Measurements from ENCODE around the gene EPS8L2.
"Not testable (repeated sequence)": the region's sequence is repeated elsewhere in the genome, so short reads cannot be mapped to it uniquely, and the experiment has no call there.

Gene EPS8L2

DNA sequence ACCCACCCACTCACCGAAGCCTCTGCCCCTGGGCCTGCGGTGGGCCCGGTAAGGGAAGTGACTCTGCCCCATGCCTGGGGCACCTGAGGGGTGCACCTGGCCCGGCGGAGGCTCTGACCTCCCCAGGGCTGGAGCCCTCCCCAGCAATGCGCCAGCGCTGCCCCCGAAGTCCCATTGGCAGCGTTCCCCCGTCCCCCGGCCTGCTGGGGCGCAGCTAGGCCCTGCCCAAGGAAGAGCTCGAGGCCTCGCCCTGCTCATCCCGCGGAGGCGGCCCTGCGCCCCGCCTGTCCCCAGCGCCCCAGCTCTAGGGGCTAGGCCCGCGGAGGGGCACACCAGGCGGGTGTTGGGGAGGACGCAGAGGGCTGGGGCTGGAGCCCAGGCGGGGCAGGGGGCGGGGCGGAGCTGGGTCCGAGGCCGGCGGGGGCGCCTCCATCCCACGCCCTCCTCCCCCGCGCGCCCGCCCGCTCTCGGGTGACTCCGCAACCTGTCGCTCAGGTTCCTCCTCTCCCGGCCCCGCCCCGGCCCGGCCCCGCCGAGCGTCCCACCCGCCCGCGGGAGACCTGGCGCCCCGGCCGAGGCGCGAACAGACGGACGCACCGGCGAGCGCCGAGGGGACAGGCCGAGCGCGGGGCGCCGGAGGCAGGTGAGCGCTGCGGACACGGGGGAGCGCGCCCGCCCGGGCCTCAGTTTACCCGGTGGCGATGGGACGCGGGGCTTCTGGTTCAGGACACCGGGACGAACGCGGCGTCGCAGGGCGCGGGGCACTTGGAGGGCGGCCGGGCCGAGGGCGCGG is at the start of gene EPS8L2:
TSS of gene EPS8L2 (plus strand) at position 586 of the 793 bp plus-strand sequence. CDS start 3,177 bp downstream, outside the sequence.
- no peak for DNase-seq

DNA sequence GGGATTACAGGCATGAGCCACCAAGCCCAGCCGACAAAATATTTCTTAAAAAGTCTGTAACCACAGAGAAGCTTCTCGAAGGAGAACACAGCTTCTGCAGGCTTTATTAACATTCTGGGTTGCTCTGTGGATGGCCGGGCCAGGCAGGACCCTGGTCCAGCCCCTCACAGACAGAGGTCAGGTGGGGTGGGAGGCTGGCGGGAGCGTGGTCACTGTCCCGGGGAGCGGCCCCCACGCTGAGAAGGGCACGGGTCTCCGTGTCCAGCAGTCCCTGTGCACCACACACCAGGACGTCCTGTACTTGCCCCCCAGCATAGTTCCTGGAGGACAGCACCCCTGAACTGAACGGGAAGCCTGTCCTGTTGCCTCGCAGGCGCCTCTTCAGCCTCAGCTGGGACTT is 49.6 kb upstream of the EPS8L2 start:
- no peak for DNase-seq

DNA sequence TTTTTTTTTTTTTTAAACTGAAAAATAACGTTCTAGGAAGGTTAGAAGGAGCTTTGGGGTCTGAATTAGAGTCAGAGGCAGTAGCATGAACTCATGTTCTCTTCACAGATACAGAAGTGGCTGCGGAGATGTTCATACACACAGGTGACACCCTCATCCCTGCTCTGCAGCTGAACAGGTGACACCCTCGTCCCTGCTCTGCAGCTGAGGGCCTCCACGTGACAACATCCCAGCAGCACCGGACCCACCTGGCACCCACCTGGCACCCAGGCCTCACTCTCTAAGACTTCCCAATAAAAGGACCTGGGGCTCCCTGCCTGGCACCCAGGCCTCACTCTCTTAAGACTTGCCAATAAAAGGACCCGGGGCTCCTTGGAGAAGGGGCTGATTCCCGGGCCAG is 49.2 kb upstream of the EPS8L2 start:
- DNase-seq, result no peak

DNA sequence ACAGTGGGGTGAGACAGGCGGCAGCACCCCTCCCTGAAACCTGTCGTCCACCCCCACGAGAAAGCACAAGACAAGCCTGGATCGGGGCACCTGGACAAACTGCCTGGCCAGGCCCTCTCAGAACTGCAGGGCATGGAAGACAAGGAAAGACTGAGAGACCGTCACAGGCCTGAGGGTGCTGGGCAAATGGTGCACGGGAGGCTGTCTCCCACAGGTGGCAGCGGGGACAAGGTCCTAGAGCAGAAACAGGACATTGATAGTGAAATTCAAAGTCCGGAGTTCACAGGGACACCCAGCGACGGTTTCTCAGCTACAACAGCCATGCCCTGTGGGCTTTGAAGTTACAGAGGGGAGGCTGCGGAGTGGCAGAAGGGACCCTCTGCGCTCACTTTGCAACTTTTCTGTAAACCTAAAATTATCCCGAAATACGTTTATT is 48.3 kb upstream of the EPS8L2 start:
- DNase-seq, result no peak

DNA sequence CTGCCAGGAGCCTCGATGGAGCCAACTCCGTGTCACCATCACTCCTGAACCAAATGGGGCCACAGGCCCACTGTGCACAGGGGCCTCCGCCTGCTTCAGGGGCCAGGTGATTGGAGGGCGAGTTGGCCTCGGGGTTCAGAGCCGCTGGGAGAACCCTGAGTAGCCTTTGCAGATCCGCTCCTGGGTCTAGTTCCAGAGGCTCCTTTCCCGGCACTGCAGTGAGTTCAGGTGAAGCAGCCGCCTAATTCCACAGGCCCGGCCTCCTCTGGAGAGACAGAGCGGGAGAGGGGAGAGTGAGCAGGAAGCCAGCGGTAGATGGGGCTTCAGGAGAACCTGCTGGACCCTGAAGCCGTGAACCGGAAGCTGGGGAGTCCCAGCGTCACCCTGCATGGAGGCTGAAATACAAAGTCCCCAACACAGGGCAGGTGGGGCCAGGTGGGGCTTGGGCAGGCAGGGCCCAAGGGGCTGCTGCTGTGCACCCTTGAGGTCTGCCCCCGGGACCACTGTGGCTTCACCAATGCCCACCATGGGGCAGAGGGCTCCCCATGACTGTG is 46.4 kb upstream of the EPS8L2 start:
- no peak for DNase-seq

DNA sequence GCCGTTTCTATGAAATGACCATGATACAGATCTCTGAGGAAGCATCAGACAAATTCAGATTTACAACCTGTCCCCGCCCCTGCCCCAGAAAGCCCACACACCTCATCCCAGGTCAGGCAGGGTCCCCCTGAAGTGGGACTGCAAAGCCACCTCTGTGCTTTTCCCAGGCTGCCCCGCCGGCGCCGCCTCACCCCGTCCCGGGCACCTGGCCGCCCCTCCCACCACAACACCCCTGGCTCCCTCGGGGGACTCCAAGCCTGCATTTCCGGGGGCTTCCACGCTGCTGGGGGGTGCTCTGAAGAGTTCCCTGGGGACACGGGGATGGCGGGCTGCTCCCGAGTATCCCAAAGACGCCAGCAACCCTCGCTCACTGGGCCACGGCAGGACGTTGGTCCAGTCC is 45.8 kb upstream of the EPS8L2 start:
- DNase-seq, result no peak

DNA sequence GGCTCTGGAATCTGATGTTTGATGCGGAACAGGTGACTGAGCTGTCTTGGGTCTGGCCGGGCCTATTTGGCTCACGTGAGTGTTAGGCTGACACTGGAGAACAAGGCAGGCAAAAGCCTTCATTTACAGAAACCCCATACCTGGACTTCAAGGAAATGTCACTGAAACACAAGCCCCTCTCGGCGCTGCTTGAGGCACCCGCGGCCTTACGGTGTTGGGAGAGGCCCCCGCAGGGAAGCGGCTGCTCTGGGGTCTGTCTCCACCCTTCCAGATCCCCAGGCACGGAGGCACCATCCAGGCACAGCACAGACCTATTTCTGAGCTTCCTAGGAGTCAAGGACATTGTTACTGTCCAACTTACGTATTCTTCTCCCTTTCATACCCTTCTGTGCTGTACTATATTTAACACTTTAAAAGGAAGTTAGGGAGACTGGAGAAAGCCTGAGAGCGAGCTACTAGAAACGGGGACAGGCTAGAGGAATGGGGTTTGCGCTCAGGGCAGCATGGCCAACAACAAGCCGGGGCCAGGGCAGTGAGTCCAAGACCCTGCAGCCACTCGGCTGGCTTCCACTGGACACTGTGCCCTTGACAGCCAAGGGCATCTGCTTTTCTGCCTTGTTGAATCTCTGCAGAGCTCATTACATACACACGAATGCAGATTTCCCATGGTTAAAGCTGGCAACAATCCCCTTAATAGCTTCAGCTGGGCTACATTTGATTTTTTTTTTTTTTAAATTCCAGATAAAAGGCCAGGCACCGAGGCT is 45.2 kb upstream of the EPS8L2 start:
- no peak for DNase-seq

DNA sequence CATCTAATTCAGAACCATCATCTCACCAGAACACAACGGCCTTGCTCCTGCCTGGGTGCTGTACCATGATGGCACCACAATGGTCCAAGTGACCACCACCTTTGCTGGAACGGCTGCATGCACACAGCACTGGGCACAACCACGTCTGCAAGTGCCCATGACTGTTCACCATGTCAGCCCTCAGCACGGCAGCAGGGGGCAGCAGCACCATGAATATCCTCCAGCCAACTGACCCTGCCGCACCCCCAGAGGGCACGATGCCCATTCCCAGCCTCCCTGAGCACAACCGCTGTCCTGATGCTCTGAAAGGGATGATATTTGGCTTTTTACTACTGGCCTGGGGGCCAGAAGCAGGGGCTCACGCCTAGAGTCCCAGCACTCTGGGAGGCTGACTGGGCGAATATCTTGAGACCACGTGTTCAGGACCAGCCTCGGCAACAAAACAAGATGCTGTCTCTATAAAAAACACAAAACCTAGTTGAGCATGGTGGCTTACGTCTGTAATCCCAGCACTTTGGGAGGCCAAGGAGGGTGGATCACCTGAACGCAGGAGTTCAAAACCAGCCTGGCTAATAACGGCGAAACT is 43.2 kb upstream of the EPS8L2 start:
- peak in 1 of 2 experiments; percentile 41 for DNase-seq

DNA sequence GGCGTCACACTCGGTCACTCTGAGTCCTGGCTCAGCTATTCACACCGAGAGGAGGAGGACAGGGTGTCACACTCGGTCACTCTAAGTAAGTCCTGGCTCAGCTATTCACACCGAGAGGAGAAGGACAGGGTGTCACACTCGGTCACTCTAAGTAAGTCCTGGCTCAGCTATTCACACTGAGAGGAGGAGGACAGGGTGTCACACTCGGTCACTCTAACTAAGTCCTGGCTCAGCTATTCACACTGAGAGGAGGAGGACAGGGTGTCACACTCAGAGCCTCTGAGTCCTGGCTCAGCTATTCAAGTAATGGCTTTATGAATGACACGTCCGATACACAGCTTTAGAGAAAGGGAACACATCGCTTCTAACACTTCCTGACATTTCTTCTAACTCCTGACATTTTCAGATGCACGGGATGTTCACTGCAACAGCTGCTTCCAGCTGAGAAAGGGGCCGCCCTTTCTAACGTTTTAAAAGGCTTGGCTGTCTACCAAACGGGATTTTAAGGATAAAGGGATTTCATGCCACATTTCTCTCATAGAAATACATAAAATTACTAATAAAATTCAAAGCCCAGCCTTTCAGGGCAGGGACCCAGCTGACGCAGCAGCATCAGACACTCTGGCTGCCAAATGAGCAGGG is 40.8 kb upstream of the EPS8L2 start:
- no peak for DNase-seq

DNA sequence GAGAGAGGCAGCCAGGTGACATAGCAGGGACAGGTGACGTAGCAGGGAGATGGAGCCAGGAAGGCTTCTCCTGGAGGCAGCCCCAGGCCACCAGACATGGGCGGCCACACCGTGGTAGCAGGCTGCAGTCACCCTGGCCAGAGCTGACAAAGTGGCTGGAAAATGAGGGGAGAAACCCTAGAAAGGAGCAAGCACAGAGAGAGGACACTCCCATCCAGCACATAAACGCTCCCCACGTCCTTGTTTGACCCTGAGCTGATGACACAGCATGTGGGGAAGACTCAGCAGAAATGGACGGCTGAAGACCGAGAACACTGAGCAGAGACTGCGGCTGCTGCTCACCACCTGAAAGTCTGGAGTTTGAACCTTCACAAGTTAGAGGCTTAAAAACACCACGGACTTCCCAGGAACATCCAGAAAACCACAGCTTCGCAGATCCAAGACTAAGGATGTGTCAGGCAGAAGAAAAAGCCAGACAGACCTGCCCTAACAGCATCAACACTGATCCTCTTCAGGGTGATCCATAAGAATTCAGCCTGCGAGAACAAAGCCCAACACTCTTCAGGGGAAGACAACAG is 40.2 kb upstream of the EPS8L2 start:
- DNase-seq, result no peak

DNA sequence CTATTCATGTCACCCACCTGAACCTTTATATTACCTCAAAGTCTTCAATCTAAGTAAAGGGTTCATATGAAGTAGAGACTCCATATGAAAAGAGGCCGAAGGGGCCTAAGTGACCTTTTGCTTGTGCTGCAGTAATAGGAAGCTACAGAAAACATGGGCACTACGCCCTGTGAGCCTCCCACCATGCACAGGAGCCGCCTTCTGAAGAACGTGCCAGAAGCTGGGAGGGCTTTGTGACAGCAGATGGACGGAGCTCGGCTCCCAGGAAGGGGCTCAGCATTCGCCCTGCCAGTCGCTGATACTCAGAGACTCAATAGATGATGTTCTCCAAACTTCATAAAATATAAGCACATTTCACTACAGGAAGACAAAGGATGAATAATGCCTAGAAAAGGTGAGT is 32.2 kb upstream of the EPS8L2 start:
- no peak for DNase-seq

DNA sequence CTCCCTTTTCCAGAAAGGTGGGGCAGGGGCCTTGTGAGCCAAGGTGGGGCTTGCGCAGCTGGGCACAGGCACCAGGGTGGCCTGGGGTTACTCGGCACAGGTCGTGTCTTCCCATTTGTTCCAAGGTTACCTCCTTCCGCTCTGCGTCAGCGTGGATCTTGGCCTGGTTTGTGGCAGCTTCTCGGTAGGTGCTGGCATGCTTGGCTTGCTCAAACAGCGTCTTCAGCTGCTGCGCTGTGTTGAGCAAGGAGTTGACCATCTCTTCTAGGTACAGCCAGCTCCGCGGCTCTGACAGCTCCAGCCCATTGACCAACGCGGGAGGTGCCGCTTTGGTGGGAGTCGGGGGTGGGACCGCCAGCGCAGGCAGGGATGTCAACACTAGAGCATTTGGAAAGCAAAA is 31.6 kb upstream of the EPS8L2 start:
- DNase-seq, result no peak

DNA sequence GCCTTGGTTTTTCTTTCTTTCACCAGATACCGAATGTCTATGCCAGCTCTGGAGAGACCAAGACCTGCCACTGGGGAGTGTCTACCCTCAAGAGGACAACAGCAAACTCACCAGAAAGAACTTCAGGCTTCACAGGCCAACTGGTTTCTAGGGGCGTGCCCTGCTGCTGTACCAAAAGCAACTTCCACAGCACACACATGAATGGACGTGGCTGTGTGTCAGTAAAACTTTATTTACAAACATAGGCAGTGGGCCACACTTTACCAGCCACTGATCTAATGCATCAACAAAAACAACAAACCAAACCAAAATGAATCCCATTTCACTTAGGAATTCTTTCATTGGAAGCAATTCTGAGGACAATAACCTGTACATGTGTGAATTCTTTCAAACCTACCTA is 27.7 kb upstream of the EPS8L2 start:
- no peak for DNase-seq

DNA sequence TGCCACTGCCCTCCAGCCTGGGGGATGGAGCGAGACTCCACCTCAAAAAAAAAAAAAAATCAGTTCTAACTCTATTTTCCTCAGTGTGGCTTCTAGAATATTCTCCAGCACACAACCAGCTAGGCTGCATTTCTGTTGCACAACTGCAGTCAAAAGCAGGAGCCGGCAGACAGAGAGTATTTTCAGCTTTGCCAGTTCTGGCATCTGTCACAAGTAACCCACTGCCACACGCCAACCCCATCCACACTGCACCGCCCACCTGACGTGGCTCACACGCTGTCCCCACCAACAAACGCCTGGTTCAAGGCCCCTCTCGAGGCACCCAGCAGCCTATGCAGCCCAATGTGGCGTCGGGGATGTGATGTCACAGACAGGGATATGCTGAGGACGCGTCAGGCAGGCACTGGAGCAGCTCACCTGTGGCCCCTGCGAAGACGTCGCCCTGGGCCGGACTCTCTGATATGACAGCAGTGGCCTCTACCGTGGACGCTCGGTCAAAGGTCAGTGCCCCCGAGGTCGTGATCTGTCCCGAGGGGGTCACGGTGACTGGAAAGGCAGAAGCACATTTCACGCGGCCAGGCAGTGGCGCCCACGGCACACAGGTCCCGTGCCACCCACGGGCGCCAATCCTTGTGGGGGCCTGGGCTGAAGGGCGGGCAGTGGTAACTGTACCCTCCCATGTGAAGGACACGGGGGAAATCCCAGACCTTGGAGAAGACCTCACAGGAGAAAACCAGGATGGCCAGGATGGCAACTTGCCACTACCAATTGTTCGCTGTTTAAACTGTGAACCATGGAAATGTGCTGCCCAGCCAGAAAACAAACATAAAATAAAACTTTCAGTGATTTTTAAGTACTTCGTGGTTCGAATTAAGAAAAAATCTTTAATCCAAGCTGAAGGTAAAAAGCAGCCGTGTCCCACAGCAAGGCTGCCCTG is 26.5 kb upstream of the EPS8L2 start:
- no peak for DNase-seq

DNA sequence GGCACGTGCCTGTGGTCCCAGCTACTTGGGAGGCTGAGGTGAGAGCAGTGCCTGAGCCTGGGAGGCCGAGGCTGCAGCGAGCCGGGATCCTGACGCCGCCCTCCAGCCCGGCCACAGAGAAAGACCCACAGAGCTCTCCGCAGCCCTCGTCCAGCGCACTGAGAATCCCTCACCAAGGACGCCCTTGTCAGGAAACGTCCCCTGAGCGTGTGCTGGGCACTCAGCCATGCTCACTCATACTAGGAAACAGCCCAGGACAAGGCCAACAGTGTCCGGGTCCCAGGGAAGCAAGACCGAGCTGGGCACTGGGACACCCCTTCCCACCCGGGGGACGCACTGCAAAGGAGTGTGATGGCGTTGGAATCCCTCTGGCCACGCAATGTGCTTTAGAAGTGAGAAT is 25.6 kb upstream of the EPS8L2 start:
- DNase-seq, result no peak

DNA sequence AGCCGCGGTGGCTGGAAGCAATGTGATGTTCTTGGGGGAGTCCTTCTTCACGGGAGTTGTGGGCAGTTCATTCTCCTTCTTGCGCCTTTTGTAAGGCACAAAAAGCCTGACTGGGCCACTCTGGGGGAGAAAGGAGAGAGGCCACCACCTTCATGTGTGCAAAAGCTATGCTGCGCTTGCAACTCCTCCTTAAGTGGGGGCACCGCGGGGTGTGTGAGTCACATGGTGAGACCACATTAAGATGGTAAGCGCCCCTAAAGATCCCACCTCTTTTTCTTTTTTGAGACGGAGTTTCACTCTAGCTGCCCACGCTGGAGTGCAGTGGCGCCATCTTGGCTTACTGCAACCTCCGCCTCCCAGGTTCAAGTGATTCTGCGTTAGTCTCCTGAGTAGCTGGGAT is 25.1 kb upstream of the EPS8L2 start:
- no peak for DNase-seq

DNA sequence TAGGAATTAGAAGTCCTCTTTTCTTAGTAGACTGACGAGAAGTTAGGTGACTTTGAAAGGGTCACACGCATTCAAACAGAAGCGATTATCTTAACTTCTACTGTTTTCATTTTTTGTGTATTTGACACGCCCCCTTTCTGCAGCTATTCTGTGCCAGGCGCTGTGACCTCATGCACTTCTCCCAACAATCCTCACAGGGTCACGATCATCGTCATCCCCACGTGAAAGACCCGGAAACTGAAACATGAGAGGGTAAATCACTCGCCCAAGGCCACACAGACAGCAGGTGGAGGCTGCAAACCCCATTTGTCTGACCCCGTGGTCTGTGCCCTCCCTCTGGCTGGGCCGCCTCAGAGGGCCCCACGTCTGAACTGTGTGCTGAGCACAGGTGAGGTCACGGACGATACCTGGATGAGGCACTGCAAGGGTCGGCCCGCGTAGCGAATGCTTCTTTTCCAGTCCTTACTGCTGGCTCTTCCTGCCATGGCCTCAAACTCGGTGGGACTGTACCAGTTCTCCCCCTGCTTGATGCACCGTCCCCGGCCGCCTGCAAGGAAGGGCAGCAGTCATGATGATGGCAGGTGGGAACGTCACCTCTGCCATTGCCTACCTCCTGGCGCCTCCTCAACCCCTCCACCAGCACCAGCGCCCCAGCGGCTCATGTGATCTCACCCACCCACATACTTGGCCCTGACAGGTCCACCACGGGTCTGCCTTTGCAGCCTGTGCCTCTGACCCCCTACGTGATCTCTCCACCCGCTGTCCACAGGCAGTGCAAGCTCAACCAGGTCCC is 19.4 kb upstream of the EPS8L2 start:
- DNase-seq, result no peak

DNA sequence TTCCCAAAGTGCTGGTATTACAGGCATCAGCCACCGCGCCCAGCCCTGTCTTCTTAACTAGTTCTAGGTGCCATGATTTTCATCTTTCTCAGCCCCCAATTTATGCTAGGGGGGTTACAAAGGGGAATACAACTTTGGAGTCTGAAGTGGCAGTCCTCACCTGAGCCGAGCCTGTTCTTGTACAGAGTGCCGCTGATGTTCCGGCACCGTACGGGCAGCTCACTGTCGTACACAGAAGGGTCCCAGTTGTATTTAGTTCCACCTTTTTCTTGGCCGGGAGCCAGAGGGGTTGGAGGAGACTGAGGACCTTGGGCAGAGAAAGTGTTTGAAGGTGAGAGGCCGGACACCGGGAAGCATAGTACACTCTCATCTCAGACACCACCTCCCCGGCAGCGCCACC is 18.3 kb upstream of the EPS8L2 start:
- no peak for DNase-seq

DNA sequence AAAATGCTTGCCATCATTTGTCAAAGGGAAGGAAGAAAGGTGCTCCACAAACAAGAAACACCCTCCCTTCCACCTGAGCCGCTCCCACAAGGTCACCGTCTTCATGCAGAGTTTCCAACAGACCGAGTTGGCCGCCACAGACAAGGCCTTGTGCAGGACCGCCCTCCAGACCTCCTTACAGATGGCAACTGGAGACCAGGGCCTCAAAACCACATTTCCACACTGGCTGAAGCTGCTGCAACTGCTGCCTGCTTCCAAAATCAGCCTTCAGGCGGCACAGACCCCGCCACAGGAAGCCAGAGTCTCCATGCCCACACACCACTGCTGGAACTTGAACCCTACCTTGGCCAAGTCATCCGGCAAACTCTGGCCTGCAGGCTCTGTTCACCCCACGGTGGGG is 17.4 kb upstream of the EPS8L2 start:
- DNase-seq, result no peak

DNA sequence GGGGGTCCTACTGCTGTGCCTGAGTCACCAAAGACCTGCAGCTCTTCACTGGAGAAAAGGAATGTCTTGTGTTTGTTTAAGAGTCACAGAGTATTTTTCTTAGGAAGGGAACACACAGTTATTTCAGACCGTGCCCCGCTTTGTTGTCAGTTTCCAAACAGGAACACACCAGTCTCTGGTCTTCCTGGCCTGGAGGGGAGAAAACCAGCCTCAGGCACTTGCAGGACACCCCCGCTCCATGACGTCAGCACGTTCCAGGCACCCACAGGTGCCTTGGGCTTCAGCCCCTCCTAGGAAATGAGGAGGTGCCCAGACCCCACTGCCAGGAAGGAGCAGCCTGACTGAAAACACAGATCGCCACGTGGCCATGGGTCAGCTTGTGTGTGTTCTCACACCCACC is 16.4 kb upstream of the EPS8L2 start:
- no peak for DNase-seq

DNA sequence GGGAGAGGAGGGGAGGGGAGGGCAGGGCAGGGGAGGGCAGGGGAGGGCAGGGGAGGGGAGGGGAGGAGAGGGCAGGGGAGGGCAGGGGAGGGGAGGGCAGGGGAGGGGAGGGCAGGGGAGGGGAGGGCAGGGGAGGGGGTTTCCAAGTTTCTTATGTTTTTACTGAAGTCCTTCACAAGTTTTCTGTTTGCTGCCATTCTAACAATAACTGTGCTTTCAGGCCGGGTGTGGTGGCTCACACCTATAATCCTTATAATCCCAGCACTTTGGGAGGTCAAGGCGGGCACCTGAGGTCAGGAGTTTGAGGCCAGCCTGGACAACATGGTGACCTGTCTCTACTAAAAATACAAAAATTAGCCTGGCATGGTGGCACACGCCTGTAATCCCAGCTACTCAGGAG is 15.8 kb upstream of the EPS8L2 start:
- DNase-seq, result not testable (repeated sequence)
